OCI-LY1 (cell line): Measurements from ENCODE around the gene PSPH.
A peak's percentile ranks its signal among the peaks of the same experiment; 100 is the strongest.
"Not testable (repeated sequence)": the region's sequence is repeated elsewhere in the genome, so short reads cannot be mapped to it uniquely, and the experiment has no call there.

ENCODE experiments used
- H2AFZ ChIP-seq: fragments of 200-600 bp; sonication (generic), shearing (Covaris generic); 2 replicates; pipeline ENCODE4 v1.6.0; 2014; ENCODE audit warnings: antibody characterized with exemption, mild to moderate bottlenecking, low read length
- H3F3A ChIP-seq: fragments of 200-600 bp; sonication (generic), shearing (Covaris generic); 2 replicates; pipeline ENCODE4 v1.6.0; 2014; ENCODE audit warnings: mild to moderate bottlenecking, antibody characterized with exemption, low read length, moderate library complexity; ENCODE audit not compliant: insufficient read depth
- H3K27ac ChIP-seq: fragments of 200-600 bp; sonication (generic); 2 replicates; pipeline ENCODE4 v1.5.1; 2014; ENCODE audit warnings: low read length, mixed run types, mild to moderate bottlenecking, low read depth; ENCODE audit not compliant: poor library complexity, severe bottlenecking
- H3K27me3 ChIP-seq: fragments of 200-600 bp; sonication (generic); 2 replicates; pipeline ENCODE4 v1.6.0; 2014; ENCODE audit warnings: antibody characterized with exemption, mild to moderate bottlenecking, low read length, moderate library complexity; ENCODE audit not compliant: insufficient read depth
- H3K36me3 ChIP-seq: fragments of 200-600 bp; sonication (generic); 2 replicates; pipeline ENCODE4 v1.6.1; 2014; ENCODE audit warnings: mild to moderate bottlenecking, antibody characterized with exemption, low read length, moderate library complexity, mixed read lengths; ENCODE audit not compliant: insufficient read depth
- H3K4me1 ChIP-seq: fragments of 200-600 bp; sonication (generic); 2 replicates; pipeline ENCODE4 v1.5.1; 2014; ENCODE audit warnings: mild to moderate bottlenecking, low read length, moderate library complexity; ENCODE audit not compliant: insufficient read depth, severe bottlenecking
- H3K4me2 ChIP-seq: fragments of 200-600 bp; sonication (generic), shearing (Covaris generic); 2 replicates; pipeline ENCODE4 v1.6.1; 2014; ENCODE audit warnings: low read length
- H3K4me3 ChIP-seq: fragments of 200-600 bp; sonication (generic); 2 replicates; pipeline ENCODE4 v1.5.1; 2014; ENCODE audit warnings: low read length, low read depth, mild to moderate bottlenecking, mixed read lengths; ENCODE audit not compliant: poor library complexity, severe bottlenecking
- H3K79me2 ChIP-seq: fragments of 200-600 bp; shearing (Covaris generic); 2 replicates; pipeline ENCODE4 v1.6.1; 2016; ENCODE audit warnings: mixed run types, low read length, mixed read lengths; ENCODE audit not compliant: insufficient read depth
- H3K9ac ChIP-seq: fragments of 200-600 bp; sonication (generic), shearing (Covaris generic); 2 replicates; pipeline ENCODE4 v1.6.1; 2014; ENCODE audit warnings: mild to moderate bottlenecking, low read length, mixed read lengths
- H3K9me2 ChIP-seq: fragments of 200-600 bp; sonication (generic), shearing (Covaris generic); 2 replicates; pipeline ENCODE4 v1.6.1; 2014; ENCODE audit warnings: low read depth, mild to moderate bottlenecking, low read length, mixed read lengths
- H3K9me3 ChIP-seq: fragments of 200-600 bp; shearing (Covaris generic); 2 replicates; pipeline ENCODE4 v1.6.1; 2014; ENCODE audit warnings: low read length, mixed read lengths
- H4K20me1 ChIP-seq: fragments of 200-600 bp; sonication (generic), shearing (Covaris generic); 2 replicates; pipeline ENCODE4 v1.6.0; 2016; ENCODE audit warnings: mild to moderate bottlenecking, low read length; ENCODE audit not compliant: insufficient read depth
- CTCF ChIP-seq: fragments of 200-600 bp; sonication (generic), shearing (Covaris generic); IDR thresholded peaks from 2 replicates; pipeline ENCODE4 v1.5.1; 2017; ENCODE audit warnings: mild to moderate bottlenecking, antibody characterized with exemption, low read length, moderate library complexity, mixed read lengths
- EZH2 ChIP-seq: fragments of 200-600 bp; sonication (generic), shearing (Covaris generic); IDR thresholded peaks from 2 replicates; pipeline ENCODE4 v1.8.0; 2017; ENCODE audit warnings: borderline replicate concordance, mixed run types, mild to moderate bottlenecking, antibody characterized with exemption, low read length, moderate library complexity, mixed read lengths

PSPH gene

GRCh38 chr7:56097700-56098099 lies 46.5 kb upstream of the PSPH start:
- no peak overlapping the region for H2AFZ ChIP-seq
- TF ChIP-seq CTCF: no peak
- no peak for TF ChIP-seq EZH2
- H3K27me3 ChIP-seq: no peaks in the 10 kb centered on the region
- no peaks in the 10 kb centered on the region for H3K9me3 ChIP-seq
- peaks cover 49% of the 10 kb centered on the region for H3K36me3 ChIP-seq
- H3K27ac ChIP-seq: no peak overlapping the region
- no peaks in the 10 kb centered on the region for H3K9me2 ChIP-seq
- no peak overlapping the region for H3K9ac ChIP-seq
- no peaks in the 10 kb centered on the region for H4K20me1 ChIP-seq
- no peaks in the 10 kb centered on the region for H3K4me1 ChIP-seq
- H3K4me2 ChIP-seq: no peak overlapping the region
- H3F3A ChIP-seq: no peaks in the 10 kb centered on the region
- H3K4me3 ChIP-seq: no peak overlapping the region
- no peaks in the 10 kb centered on the region for H3K79me2 ChIP-seq

- Histone ChIP-seq H3K9me3 (no peaks in the 10 kb centered on the region), H3K9me2 (no peaks in the 10 kb centered on the region), H3F3A (no peaks in the 10 kb centered on the region), H3K4me3 (no peak within 1 kb of the TSS), H3K4me1 (no peaks in the 10 kb centered on the region), H3K79me2 (no peaks in the 10 kb centered on the region), H3K27me3 (no peaks in the 10 kb centered on the region), H3K36me3 (peaks cover 13% of the 10 kb centered on the region), H3K9ac (no peak within 1 kb of the TSS), H2AFZ (no peak within 1 kb of the TSS), H4K20me1 (no peaks in the 10 kb centered on the region), H3K27ac (no peak within 1 kb of the TSS), H3K4me2 (no peak within 1 kb of the TSS)
- TF ChIP-seq EZH2 (no peak), CTCF (peak; percentile 24; the same call in 1 of the 2 replicates)
Measured at GRCh38 chr7:56092789-56093531, 41.7 kb upstream of the PSPH start, which contains the start of gene PHKG1. Gene PHKG1 (minus strand): TSS chr7:56092952. CDS start chr7:56088941, 4,011 bp downstream.

- not testable (repeated sequence) for H3K9me3 ChIP-seq, H4K20me1 ChIP-seq, H3K79me2 ChIP-seq, H2AFZ ChIP-seq, H3K9ac ChIP-seq, H3K4me1 ChIP-seq, H3K4me3 ChIP-seq, H3K27ac ChIP-seq, H3F3A ChIP-seq, H3K9me2 ChIP-seq, H3K4me2 ChIP-seq, H3K27me3 ChIP-seq
- peaks cover 13% of the 10 kb centered on the region for H3K36me3 ChIP-seq
Measured at GRCh38 chr7:56092388-56092787, 41.1 kb upstream of the PSPH start.

GRCh38 chr7:56091591-56091990 lies 40.3 kb upstream of the PSPH start:
- Histone ChIP-seq H3K9ac (no peak overlapping the region), H3K9me2 (no peaks in the 10 kb centered on the region), H3K4me2 (no peak overlapping the region), H3K79me2 (no peaks in the 10 kb centered on the region), H4K20me1 (no peaks in the 10 kb centered on the region), H3K36me3 (peaks cover 16% of the 10 kb centered on the region), H2AFZ (no peak overlapping the region), H3K27me3 (no peaks in the 10 kb centered on the region), H3F3A (no peaks in the 10 kb centered on the region), H3K4me3 (no peak overlapping the region), H3K4me1 (no peaks in the 10 kb centered on the region), H3K9me3 (no peaks in the 10 kb centered on the region), H3K27ac (no peak overlapping the region)
- TF ChIP-seq CTCF (no peak), EZH2 (no peak)
